ENCODE measurements around the gene SPOPL. TPM values are rescaled to one million over a fixed set of nuclear protein-coding genes. Genes with fewer than 3 reads are reported as not detected.

SPOPL gene
- total RNA-seq, 1 experiment from 2014 or later, result 21.8 TPM

GRCh38 chr2:138620431-138620830 is 118.9 kb downstream of the SPOPL start:
- intact Hi-C loops (cut with micrococcal nuclease; ENCODE audit: unreplicated experiment) (no loop called here), in situ Hi-C loops (cut with HindIII; ENCODE audit: low pct_unique_long_range_greater_than_20kb, low sequenced_read_pairs) (no loop called here)
- TF ChIP-seq REST (IDR thresholded peaks at IDR 0.05; ENCODE audit: insufficient read depth in 1 of 2, low read depth in 2 of 2, low read length in 1 of 2) (no peak), CTCF (IDR thresholded peaks at IDR 0.05) (no peak), POLR2AphosphoS5 (IDR thresholded peaks at IDR 0.05; ENCODE audit: low read depth, low read length) (no peak), TCF7L2 (IDR thresholded peaks at IDR 0.05; ENCODE audit: low read depth, low read length) (no peak), SIN3A (IDR thresholded peaks at IDR 0.05; ENCODE audit: borderline replicate concordance, insufficient read depth, low read depth, low read length) (no peak)
- CTCF ChIA-PET, result interaction anchor here (0.6 kb wide), 1 partner anchor 27 kb away, joined by 3 read pairs; no protein-coding TSS in a partner anchor
- POLR2A ChIA-PET, result no interaction called here
- DNase-seq (ENCODE audit: low read depth, low spot score) (no peak), ATAC-seq (no peak)
- Histone ChIP-seq H3K9me3 (ENCODE audit: control insufficient read depth, insufficient read depth, low read depth, low read length) (no peaks in the 10 kb centered on the region), H3K27me3 (ENCODE audit: control insufficient read depth, insufficient read depth, low read length) (no peaks in the 10 kb centered on the region; the same call in 1 of the 2 replicates), H3K4me3 (ENCODE audit: low read depth in 2 of 2, low read length in 2 of 2) (no peak overlapping the region), H3K4me1 (ENCODE audit: control insufficient read depth, insufficient read depth, low read length) (no peaks in the 10 kb centered on the region), H3K27ac (ENCODE audit: low read length) (no peak overlapping the region), H3K36me3 (ENCODE audit: control insufficient read depth, insufficient read depth, low read length) (no peaks in the 10 kb centered on the region)
- no TSS peak for BruUV-seq (replicated peaks)

GRCh38 chr2:138621139-138621538 is 119.6 kb downstream of the SPOPL start:
- H3K27me3 ChIP-seq (ENCODE audit: control insufficient read depth, insufficient read depth, low read length), result no peaks in the 10 kb centered on the region; the same call in 1 of the 2 replicates
- no peaks in the 10 kb centered on the region for H3K36me3 ChIP-seq (ENCODE audit: control insufficient read depth, insufficient read depth, low read length)
- DNase-seq (ENCODE audit: low read depth, low spot score), result no peak
- H3K27ac ChIP-seq (ENCODE audit: low read length), result no peak overlapping the region
- ChIA-PET POLR2A (no interaction called here), CTCF (interaction anchor here (0.6 kb wide), 1 partner anchor 27 kb away, joined by 3 read pairs; no protein-coding TSS in a partner anchor)
- BruUV-seq (replicated peaks), result no TSS peak
- ATAC-seq, result no peak
- H3K9me3 ChIP-seq (ENCODE audit: control insufficient read depth, insufficient read depth, low read depth, low read length), result no peaks in the 10 kb centered on the region
- intact Hi-C loops (cut with micrococcal nuclease; ENCODE audit: unreplicated experiment), result no loop called here
- in situ Hi-C loops (cut with HindIII; ENCODE audit: low pct_unique_long_range_greater_than_20kb, low sequenced_read_pairs), result no loop called here
- no peak overlapping the region for H3K4me3 ChIP-seq (ENCODE audit: low read depth in 2 of 2, low read length in 2 of 2)
- no peak for TF ChIP-seq TCF7L2 (IDR thresholded peaks at IDR 0.05; ENCODE audit: low read depth, low read length)
- no peak for TF ChIP-seq CTCF (IDR thresholded peaks at IDR 0.05)
- no peak for TF ChIP-seq POLR2AphosphoS5 (IDR thresholded peaks at IDR 0.05; ENCODE audit: low read depth, low read length)
- TF ChIP-seq REST (IDR thresholded peaks at IDR 0.05; ENCODE audit: insufficient read depth in 1 of 2, low read depth in 2 of 2, low read length in 1 of 2), result no peak
- TF ChIP-seq SIN3A (IDR thresholded peaks at IDR 0.05; ENCODE audit: borderline replicate concordance, insufficient read depth, low read depth, low read length), result no peak
- H3K4me1 ChIP-seq (ENCODE audit: control insufficient read depth, insufficient read depth, low read length), result no peaks in the 10 kb centered on the region

All from Panc1 (cell line).